ENCODE measurements around the gene DEFB126.
"Not testable (repeated sequence)": the region's sequence is repeated elsewhere in the genome, so short reads cannot be mapped to it uniquely, and the experiment has no call there.

DNA sequence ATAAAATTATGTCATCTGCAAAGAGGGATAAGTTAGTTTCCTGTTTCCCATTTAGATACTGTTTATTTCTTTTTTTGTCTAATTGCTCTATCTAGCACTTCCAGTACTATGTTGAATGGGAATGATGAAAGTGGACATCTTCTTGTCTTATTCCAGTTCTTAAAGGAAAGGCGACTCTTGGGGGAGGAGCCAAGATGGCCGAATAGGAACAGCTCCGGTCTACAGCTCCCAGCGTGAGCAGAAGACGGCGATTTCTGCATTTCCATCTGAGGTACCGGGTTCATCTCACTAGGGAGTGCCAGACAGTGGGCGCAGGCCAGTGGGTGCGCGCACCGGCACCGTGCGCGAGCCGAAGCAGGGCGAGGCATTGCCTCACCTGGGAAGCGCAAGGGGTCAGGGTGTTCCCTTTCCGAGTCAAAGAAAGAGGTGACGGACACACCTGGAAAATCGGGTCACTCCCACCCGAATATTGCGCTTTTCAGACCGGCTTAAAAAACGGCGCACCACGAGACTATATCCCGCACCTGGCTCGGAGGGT is 12.5 kb upstream of the DEFB126 start:
- TF ChIP-seq, protein P1, sequence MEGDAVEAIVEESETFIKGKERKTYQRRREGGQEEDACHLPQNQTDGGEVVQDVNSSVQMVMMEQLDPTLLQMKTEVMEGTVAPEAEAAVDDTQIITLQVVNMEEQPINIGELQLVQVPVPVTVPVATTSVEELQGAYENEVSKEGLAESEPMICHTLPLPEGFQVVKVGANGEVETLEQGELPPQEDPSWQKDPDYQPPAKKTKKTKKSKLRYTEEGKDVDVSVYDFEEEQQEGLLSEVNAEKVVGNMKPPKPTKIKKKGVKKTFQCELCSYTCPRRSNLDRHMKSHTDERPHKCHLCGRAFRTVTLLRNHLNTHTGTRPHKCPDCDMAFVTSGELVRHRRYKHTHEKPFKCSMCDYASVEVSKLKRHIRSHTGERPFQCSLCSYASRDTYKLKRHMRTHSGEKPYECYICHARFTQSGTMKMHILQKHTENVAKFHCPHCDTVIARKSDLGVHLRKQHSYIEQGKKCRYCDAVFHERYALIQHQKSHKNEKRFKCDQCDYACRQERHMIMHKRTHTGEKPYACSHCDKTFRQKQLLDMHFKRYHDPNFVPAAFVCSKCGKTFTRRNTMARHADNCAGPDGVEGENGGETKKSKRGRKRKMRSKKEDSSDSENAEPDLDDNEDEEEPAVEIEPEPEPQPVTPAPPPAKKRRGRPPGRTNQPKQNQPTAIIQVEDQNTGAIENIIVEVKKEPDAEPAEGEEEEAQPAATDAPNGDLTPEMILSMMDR (IDR thresholded peaks at IDR 0.05; ENCODE audit: low read depth, low read length, poor library complexity, severe bottlenecking), result not testable (repeated sequence)
- not testable (repeated sequence) for TF ChIP-seq EZH2phosphoT487 (IDR thresholded peaks at IDR 0.05; ENCODE audit: borderline replicate concordance, low read length)
